ENCODE measurements around the gene IRX2.

Gene IRX2

GRCh38 chr5:2711446-2712425, 39.7 kb downstream of the IRX2 start:
- DNase-seq: no peak

GRCh38 chr5:2710910-2711309, 40.6 kb downstream of the IRX2 start:
- no peak for DNase-seq

- DNase-seq: no peak
These were observed 41.3 kb downstream of the IRX2 start for GRCh38 chr5:2709976-2710689.

- no peak for DNase-seq
These were observed 42.7 kb downstream of the IRX2 start for GRCh38 chr5:2708751-2709150.

- DNase-seq: no peak
These were observed 43.3 kb downstream of the IRX2 start for GRCh38 chr5:2708132-2708531.

GRCh38 chr5:2705861-2706260, 45.6 kb downstream of the IRX2 start:
- no peak for DNase-seq

GRCh38 chr5:2704806-2705645, 46.5 kb downstream of the IRX2 start:
- DNase-seq: no peak

GRCh38 chr5:2704111-2704510, 47.4 kb downstream of the IRX2 start:
- DNase-seq: no peak

- no peak for DNase-seq
These were observed 47.9 kb downstream of the IRX2 start for GRCh38 chr5:2703615-2704014.

GRCh38 chr5:2703041-2703440, 48.4 kb downstream of the IRX2 start:
- DNase-seq: no peak

- no peak for DNase-seq
These were observed 49.2 kb downstream of the IRX2 start for GRCh38 chr5:2702096-2702879.

GRCh38 chr5:2701592-2701991, 49.9 kb downstream of the IRX2 start:
- DNase-seq: no peak

GRCh38 chr5:2700876-2701275, 50.6 kb downstream of the IRX2 start:
- no peak for DNase-seq

GRCh38 chr5:2699686-2700085, 51.8 kb downstream of the IRX2 start:
- DNase-seq: no peak

GRCh38 chr5:2699231-2699630, 52.2 kb downstream of the IRX2 start:
- DNase-seq: no peak

- DNase-seq: no peak
These were observed 52.9 kb downstream of the IRX2 start for GRCh38 chr5:2698581-2698980.

GRCh38 chr5:2697446-2698200, 53.9 kb downstream of the IRX2 start:
- no peak for DNase-seq

- DNase-seq: no peak
These were observed 54.4 kb downstream of the IRX2 start for GRCh38 chr5:2697041-2697440.

Measured in kidney glomerular epithelial cell (primary cell).